ENCODE measurements around the gene AMZ2.
"Not testable (repeated sequence)": the region's sequence is repeated elsewhere in the genome, so short reads cannot be mapped to it uniquely, and the experiment has no call there.

AMZ2 gene

GRCh38 chr17:68220786-68221185 lies 27.1 kb upstream of the AMZ2 start:
- DNase-seq, result not testable (repeated sequence)

DNA sequence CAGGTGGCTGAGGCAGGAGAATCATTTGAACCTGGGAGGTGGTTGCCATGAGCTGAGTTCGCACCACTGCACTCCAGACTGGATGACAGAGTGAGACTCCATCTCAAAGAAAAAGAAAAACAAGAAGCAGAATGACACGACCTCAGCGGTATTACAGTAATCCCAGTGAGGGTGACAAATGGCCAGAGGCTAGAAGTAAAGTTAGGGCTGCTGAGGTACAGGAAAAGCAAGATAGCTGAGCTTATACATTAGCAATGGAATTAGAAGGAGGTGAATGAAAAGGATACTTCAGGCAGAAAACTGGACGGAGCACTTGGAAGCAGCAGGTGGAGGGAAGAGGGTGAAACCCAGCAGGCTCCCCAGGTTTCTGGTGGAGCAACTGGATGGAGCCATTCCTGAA lies 26.1 kb upstream of the AMZ2 start:
- DNase-seq, result no peak

- no peak for DNase-seq
Measured at GRCh38 chr17:68222606-68223005, 25.2 kb upstream of the AMZ2 start.

DNA sequence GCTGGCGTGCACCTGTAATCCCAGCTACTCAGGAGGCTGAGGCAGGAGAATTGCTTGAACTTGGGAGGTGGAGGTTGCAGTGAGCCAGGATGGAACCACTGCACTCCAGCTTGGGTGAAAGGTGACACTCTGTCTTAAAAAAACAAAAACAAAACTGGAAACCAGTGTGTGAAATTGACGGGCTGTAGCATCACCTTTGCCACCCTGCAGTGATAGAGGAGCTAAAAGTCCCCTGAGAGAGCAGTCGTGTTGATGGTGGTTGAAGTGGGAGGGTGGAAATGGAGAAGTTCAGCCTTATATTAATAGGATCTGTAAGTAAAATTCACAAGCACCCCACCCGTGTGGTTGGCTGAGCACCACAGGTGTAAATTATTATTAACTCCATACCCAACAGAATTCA lies 22.8 kb upstream of the AMZ2 start:
- not testable (repeated sequence) for DNase-seq

DNA sequence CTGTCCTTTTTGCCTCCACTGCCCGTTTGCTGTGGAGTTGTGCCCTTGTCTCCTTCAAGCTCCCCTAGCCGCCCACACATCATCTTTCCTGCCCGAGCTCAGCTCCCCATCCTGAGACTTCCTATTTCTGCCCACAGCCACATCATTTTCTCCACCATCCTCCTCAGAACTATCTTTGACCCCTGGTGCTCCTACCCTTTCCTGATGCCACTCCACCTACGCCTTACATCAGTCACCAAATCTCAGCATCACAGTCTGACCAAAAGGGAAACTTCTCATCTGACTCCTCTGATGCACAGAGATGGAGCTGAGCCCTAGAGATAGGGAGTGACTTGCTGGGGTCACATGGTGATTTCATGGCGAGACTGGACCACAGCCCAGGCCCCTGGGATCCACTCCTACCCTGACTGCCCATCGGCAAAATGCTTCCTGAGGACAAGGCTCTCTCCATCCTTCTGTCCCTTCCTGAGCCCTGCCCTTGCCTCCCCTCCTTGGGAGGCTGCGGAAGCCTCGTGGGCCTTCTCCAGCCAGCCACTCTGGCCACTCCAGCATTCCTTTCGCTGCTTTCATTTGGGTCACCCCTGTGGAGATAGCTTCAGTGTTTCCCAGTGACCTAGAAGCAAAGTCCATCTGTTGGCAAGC lies 19.7 kb upstream of the AMZ2 start:
- DNase-seq, result not testable (repeated sequence)

DNA sequence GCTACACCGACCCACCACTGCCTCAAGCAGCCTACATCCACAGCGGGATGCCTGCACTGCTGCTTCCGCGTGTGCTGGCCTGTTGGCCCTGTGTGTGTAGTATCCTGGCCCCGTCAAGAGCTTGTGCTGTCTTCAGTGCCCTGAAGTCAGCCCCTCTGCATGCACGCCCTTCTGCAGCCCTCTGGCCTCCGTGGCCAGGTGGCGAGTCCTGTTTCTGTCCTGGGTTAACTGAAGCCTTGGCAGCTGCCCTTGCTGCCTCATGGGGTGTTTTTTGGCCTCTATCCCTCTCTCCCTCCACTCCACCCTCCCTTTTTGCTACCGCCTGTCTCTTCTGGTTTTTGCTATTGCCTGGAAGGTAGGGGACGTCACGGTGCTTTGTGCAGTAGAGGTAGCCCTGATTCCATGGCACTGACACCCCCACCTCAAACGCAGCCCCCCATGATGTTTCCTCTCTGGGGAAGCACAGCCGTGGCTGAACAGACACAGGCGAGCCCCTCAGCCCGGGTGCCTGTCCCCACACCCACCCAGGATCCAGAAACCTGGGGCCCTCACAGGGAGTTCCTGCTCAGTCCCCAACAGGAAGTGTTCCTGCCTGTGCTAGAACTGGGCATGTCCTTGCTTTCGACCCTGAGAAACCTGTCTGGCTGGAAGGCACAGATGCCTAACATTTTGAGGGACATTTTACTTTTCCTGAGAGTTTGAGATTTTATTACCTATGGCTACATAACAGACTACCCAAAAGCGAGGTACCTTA lies 18.8 kb upstream of the AMZ2 start:
- DNase-seq, result no peak

DNA sequence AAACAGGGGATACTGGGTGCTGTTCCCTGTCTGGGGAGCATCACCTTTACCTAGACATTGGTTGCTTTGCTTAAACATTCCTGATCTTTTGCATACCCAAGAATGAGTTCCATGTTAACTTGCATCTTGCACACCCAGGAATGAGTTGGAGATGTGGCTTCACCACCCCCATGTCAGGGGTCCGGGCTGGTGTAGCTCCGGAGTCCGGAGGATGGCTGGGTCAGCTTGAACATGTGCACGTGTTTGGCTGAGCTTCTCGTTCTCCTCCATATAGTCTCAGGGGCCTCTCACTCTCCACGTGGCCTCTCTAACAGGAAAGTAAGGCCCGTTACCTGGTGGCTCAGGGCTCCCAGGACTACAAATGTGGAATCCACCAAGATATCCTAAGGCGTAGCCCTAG lies 18.2 kb upstream of the AMZ2 start:
- DNase-seq, result no peak

- DNase-seq, result not testable (repeated sequence)
Measured at GRCh38 chr17:68231131-68231530, 16.7 kb upstream of the AMZ2 start.

DNA sequence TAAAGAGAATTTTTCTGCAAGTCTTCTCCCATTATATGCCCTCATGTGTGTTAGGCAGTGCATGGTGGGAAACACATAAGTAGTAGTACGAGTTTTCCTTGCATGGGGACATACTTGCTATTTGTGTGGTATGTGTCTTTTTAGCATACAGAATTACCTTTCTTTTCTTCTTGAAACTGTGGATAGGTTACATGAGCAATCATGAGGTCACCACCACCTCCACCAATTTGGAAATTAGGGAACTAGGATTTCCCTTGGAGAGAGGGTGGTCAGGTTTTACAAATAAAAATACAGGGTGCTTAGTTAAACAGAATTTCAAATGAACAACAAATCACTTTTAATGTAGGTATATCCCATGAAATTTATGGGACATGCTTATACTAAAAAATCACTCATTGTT lies 16.3 kb upstream of the AMZ2 start:
- DNase-seq, result no peak

DNA sequence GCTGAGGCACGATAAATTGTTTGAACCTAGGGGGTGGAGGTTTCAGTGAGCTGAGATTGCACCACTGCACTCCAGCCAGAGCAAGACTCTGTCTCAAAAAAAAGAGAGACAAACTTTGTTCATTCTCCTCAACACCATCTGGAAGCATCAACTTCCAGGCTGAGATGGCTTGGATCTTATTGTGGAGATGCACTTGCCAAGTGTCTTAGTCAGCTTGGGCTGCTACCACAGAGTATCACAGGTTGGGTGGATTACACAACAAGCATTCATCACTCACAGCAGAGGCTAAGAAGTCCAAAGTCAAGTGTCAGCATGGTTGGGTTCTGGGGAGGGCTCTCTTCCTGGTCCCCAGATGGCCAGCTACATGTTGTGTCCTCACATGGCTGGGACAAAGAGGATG lies 15.1 kb upstream of the AMZ2 start:
- DNase-seq, result not testable (repeated sequence)

GRCh38 chr17:68234726-68235335 lies 13.0 kb upstream of the AMZ2 start:
- not testable (repeated sequence) for DNase-seq

- DNase-seq, result not testable (repeated sequence)
Measured at GRCh38 chr17:68235336-68235791, 12.5 kb upstream of the AMZ2 start.

GRCh38 chr17:68237369-68238163 lies 10.3 kb upstream of the AMZ2 start:
- not testable (repeated sequence) for DNase-seq

GRCh38 chr17:68238164-68238870 lies 9.5 kb upstream of the AMZ2 start:
- no peak for DNase-seq

GRCh38 chr17:68238871-68239253 lies 9.0 kb upstream of the AMZ2 start:
- DNase-seq, result no peak

GRCh38 chr17:68239632-68240366 lies 8.0 kb upstream of the AMZ2 start:
- no peak for DNase-seq

DNA sequence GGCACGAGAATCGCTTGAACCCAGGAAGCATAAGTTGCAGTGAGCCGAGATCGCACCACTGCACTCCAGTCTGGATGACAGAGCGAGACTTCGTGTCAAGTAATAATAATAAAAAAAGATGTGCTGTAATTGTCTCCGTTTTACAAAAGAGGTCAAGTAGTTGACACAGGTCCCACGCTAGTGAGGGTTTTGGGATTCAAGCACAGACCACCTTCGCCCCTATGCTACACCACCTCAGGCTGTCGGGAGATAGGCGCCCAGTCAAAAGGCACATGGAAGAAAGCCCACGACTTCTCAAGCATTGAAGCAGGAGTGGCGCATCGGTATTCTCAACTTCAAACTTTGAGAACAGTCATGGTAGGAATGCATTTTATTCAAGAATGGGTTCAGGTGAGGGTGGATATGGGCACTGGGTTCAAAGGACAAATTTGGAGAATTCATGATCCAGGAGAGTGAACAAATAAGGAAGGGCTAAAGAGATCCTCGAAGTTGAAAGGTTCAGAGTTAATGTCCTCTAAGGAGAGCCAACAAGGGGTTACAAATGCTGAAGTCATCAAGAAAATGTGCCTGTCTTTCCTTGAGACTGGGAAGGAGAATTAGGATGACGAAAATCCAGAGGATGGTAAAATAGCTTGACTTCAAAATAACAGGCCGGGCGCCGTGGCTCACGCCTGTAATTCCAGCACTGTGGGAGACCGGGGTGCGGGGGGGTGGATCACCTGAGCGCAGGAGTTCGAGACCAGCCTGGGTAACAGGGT lies 1.4 kb upstream of the AMZ2 start:
- DNase-seq, result no peak

DNA sequence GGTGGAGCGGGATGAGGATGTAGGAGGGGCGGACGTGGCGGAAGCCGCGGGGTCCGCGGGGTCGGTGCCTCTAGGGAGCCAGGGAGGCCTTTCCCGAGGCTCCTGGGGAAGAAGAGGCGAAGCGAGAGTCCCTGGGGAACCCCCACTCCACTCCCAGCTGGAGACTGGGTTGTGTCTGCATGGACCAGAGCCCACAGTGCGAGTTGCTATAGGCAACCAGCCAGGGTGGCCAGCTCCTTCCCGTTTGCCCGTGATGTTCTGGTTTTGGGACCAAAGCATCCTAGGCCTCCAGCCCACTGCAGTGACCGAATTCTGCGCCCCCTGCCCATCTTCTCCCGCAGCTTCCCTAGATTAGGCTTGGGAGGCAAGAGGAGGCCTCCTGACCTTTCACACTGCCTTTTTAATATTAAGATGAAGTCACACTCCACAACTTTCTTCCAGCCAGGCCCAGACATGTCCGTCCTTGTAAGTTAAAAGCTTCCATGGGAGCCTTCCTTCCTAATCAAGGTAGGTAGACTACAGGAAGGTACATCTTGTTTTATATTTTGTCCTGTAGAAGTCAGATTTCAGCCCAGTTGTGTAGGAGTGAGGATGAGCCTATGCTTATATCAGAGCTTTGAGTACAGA lies 469 bp downstream of the AMZ2 start:
- DNase-seq, result no peak

- DNase-seq, result no peak
Measured at GRCh38 chr17:68248891-68249290, 1.0 kb downstream of the AMZ2 start.

DNA sequence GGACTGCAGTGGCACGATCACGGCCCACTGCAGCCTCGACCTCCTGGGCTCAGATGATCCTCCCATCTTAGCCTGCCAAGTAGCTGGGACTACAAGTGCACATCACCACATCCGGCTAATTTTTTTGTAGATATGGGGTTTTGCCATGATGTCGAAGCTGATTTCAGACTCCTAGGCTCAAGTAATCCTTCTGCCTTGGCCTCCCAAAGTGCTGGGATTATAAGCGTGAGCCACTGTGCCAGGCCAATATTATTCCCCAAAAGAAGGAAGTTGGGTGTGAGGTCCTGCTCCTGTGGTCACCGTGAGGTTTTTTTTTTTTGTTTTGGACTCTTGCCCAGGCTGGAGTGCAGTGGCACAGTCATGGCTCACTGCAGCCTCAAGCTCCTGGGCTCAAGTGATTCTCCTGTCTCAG lies 1.5 kb downstream of the AMZ2 start:
- no peak for DNase-seq

- not testable (repeated sequence) for DNase-seq
Measured at GRCh38 chr17:68253426-68253825, 5.6 kb downstream of the AMZ2 start.

Measured in KG1 (cell line).